SKM-1 treated with dmso at 0.1 percent for 144 hours (cell line): ENCODE measurements around the gene SPHK1.

Experiments
- DNase-seq: peaks from one replicate; lab custom pipeline; 2025; ENCODE audit not compliant: unreplicated experiment; lab: John Stamatoyannopoulos, UW

SPHK1 gene

GRCh38 chr17:76405967-76406647, 21.7 kb downstream of the SPHK1 start:
- DNase-seq, result peak; percentile 91

GRCh38 chr17:76407509-76407908, 23.1 kb downstream of the SPHK1 start:
- no peak for DNase-seq

GRCh38 chr17:76408037-76408849, 23.8 kb downstream of the SPHK1 start:
- peak; percentile 41 for DNase-seq

- DNase-seq, result no peak
Measured at GRCh38 chr17:76410328-76410965, 26.0 kb downstream of the SPHK1 start.

DNA sequence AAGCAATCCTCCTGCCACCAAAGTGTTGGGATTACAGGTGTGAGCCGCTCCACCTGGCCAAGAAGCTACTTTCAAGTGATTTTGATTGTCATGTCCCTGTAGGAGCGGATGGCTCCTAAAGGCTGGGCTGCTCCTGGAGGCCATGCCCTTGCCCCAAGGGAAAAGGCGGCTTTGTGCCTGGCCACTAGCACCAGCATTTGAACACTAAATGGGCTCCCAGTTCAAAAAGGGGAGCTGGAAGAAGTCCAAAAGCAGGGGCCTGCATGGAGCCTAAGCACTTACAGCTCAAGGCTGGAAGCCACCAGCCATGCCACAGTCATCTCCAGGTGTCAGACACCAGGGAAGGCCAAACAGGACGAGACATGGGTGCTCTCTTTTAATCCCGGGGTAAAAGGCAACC, 26.8 kb downstream of the SPHK1 start:
- no peak for DNase-seq

GRCh38 chr17:76414334-76415295, 30.2 kb downstream of the SPHK1 start:
- no peak for DNase-seq

DNA sequence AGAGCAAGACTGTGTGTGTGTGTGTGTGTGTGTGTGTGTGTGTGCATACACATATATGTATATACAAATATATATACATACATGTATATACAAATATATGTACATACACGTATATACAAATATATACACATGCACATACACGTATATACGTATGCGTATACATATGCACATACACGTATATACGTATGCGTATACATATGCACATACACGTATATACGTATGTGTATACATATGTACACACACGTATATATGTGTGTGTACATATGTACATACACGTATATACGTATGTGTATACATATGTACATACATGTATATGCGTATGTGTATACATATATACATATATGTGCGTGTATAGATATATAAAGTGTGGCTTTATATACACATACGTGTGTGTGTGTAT, 31.4 kb downstream of the SPHK1 start:
- DNase-seq, result no peak

- no peak for DNase-seq
Measured at GRCh38 chr17:76416457-76416856, 32.0 kb downstream of the SPHK1 start.

DNA sequence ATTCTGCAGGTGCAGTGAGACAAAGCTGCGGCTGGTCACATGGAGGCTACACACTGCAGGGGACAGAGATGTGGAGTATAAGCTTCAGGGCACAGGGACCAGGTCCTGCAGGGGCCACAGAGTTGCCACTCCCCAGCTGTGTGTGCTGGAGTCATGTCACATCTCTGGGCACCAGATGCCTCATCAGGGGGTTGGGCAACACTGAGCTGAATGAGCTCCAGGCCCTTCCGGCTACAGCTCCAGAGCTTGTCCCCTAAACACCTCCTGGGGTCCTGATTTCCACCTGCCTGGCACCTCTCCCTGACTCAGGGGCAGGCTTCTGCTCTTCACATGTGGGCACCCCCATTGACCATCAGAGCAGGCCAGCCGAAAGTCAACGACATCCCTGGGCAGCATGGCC, 32.5 kb downstream of the SPHK1 start:
- DNase-seq, result no peak

- no peak for DNase-seq
Measured at GRCh38 chr17:76417499-76418143, 33.2 kb downstream of the SPHK1 start.

GRCh38 chr17:76419576-76420260, 35.3 kb downstream of the SPHK1 start:
- peak; percentile 46 for DNase-seq

DNA sequence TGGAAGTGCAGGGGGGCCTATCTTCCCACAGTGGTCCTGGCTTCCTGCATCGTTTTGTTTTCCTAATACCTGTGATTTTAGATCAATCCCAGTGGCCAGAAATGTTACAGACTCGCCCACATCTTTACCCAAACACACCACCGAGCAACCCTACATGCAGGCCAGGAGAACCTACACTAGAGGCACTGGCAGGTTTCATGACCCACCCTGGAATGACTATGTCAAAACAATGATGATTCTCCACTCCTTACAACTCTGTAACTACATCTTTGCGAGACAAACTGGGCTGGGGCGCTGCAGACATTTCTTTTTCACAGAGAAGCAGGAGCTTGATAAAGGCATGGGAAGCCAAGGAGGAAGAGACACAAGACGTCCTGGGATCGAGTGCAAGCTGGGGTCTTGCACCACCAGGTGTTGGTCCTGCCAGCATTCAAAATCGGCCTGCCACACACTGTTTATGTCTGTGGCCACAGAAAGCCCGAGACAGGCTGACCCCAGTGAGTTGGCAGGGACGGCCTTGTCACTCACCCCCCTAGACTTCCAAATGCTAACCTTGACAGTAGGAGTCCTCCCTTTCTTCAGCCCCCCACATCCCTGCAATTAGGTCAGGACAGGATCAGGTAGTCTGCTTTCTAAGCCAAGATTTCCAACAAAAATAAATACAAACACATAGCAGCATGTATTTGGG, 36.1 kb downstream of the SPHK1 start:
- DNase-seq, result no peak

- DNase-seq, result no peak
Measured at GRCh38 chr17:76421044-76421407, 36.6 kb downstream of the SPHK1 start.

DNA sequence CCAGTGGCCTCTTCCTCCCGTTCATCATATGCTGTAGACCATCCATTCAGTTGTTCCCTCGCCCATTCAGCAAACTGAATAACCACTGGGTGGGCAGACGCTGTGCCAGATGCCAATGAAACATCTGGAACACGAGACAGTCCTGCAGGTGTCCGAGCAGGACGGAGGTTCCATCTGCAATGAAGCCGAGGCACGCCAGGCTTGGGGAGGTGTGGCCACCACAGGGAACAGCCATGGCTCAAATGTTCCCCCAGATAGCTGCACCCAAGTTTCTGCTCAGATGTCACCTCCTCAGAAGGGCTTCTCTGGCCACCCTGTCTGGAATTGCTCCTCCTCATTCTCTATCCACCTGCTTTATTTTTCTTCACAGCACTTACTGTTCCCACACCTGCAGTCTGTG, 38.0 kb downstream of the SPHK1 start:
- DNase-seq, result no peak

DNA sequence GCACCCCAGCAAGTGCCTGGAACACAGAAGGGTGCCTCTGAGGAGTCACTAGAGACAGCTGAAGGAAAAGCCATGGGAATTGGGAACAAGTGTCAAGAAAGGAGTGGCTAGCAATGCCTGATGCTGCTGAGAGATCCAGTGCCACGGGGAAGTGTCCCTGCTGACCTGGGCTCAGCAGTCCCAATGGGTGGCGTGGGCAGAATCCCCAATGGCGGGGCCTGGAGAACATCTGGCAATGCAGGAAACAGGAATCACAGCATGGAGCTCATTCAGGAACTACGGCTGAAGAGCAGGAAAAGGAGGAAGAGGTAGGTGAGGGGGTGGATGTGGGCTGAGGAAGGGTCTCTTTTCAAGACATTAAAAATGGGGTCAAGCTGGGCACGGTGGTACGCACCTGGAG, 38.5 kb downstream of the SPHK1 start:
- no peak for DNase-seq

GRCh38 chr17:76426853-76427252, 42.4 kb downstream of the SPHK1 start:
- no peak for DNase-seq

GRCh38 chr17:76427501-76428231, 43.3 kb downstream of the SPHK1 start:
- DNase-seq, result no peak

GRCh38 chr17:76428511-76428910, 44.1 kb downstream of the SPHK1 start:
- DNase-seq, result no peak

GRCh38 chr17:76431509-76431908, 47.1 kb downstream of the SPHK1 start:
- no peak for DNase-seq
